ENCODE results near the gene MT1M.

Gene MT1M

GRCh38 chr16:56593573-56594291 is 38.7 kb upstream of the MT1M start:
- DNase-seq (ENCODE audit: insufficient read length, low spot score): no peak
- TF ChIP-seq CTCF (IDR thresholded peaks at IDR 0.05; ENCODE audit: insufficient read depth, missing control alignments): no peak
- FAIRE-seq: no peak

DNA sequence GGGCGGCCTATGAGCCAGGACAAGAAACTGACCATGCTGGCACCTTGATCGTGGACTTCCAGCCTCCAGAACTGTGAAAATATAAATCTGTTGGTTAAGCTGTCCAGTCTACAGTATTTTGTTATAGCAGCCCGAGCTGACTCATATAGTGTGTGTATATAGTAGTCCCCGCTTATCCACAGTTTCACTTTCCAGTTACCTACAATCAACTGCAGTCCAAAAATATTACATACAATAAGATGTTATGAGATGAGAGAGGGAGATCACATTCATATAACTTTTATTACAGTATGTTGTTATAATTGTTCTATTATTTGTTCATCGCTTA is 38.2 kb upstream of the MT1M start:
- TF ChIP-seq CTCF (IDR thresholded peaks at IDR 0.05; ENCODE audit: insufficient read depth, missing control alignments): no peak
- FAIRE-seq (no peak), DNase-seq (ENCODE audit: insufficient read length, low spot score) (no peak)

DNA sequence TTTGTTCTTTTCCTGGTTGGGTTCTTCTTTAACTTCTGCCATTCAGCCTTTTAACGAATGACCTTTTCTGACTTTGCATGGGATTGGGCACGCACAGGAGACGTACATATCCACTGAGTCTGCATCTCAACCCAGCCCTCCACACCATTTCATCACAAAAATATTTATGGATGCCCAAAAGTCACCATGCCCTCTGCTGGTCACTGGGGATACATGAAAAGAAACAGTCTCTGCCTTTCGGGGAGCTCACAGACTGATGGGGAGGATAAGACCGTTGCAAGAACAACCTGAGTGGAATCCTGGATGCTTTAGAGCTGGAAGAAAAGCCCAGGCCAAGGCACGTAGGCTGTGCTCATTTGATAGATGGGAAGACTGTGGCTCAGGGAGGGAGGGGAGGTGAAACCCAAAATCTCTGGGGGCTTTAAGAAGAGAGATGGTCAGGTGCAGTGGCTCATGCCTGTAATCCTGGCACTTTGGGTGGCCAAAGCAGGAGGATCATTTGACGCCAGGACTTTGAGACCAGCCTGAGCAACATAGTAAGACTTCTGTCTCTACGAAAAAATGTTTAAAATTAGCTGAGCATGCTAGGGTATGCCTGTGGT is 32.0 kb upstream of the MT1M start:
- peak; percentile 65 for TF ChIP-seq CTCF (IDR thresholded peaks at IDR 0.05; ENCODE audit: insufficient read depth, missing control alignments)
- FAIRE-seq (no peak), DNase-seq (ENCODE audit: insufficient read length, low spot score) (no peak)

GRCh38 chr16:56601325-56601724 is 31.1 kb upstream of the MT1M start:
- DNase-seq (ENCODE audit: insufficient read length, low spot score) (no peak), FAIRE-seq (no peak)
- no peak for TF ChIP-seq CTCF (IDR thresholded peaks at IDR 0.05; ENCODE audit: insufficient read depth, missing control alignments)

GRCh38 chr16:56603589-56603988 is 28.9 kb upstream of the MT1M start:
- FAIRE-seq (no peak), DNase-seq (ENCODE audit: insufficient read length, low spot score) (no peak)
- TF ChIP-seq CTCF (IDR thresholded peaks at IDR 0.05; ENCODE audit: insufficient read depth, missing control alignments): peak; percentile 49

DNA sequence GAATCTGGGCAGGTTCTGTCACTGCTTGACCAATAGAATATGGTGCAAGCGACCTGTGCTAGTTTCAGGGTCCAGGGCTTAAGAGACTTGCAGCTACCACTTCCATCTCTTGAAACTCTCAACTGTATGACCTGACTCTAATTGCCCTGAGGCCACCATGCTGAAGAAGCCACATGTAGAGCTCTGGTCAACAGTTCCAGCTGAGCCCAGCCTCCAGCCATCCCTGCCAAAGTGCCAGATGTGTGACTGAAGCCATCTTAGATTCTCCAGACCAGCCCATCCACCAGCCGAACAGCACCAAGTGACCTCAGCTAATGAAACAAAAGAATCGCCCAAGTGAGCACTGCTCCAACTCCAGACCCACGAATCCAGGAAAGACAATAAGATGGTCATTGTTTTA is 27.5 kb upstream of the MT1M start:
- no peak for FAIRE-seq

More for the DNA sequence above, 27.5 kb upstream of the MT1M start:
- TF ChIP-seq CTCF (IDR thresholded peaks at IDR 0.05; ENCODE audit: insufficient read depth, missing control alignments): no peak
- no peak for DNase-seq (ENCODE audit: insufficient read length, low spot score)

Data from D721Med (cell line).